Caki2 (cell line): Measurements from ENCODE around the gene DIAPH2. TPM values are rescaled to one million over a fixed set of nuclear protein-coding genes. Genes with fewer than 3 reads are reported as not detected.
"Not testable (repeated sequence)": the region's sequence is repeated elsewhere in the genome, so short reads cannot be mapped to it uniquely, and the experiment has no call there.

Experiments
- DNase-seq: peaks from one replicate; pipeline ENCODE4 v3.0.0-alpha.2; 2015; ENCODE audit warnings: low read depth
- in situ Hi-C: cut with HindIII; loops from 2 replicates; pipeline ENCODE4 v1.10.0; 2016; ENCODE audit warnings: low sequenced_read_pairs, low pct_unique_long_range_greater_than_20kb, mixed read lengths
- total RNA-seq: library from RNA; depleted of rRNA; stranded (reverse); fragments of >200 nt; shearing (Covaris generic); gene quantifications from 2 replicates; pipeline ENCODE4 v1.2.3, GENCODE V29; 2014; ENCODE audit warnings: low replicate concordance

The DIAPH2 gene
- total RNA-seq, 1 experiment from 2014 or later, result 4.0 TPM

DNA sequence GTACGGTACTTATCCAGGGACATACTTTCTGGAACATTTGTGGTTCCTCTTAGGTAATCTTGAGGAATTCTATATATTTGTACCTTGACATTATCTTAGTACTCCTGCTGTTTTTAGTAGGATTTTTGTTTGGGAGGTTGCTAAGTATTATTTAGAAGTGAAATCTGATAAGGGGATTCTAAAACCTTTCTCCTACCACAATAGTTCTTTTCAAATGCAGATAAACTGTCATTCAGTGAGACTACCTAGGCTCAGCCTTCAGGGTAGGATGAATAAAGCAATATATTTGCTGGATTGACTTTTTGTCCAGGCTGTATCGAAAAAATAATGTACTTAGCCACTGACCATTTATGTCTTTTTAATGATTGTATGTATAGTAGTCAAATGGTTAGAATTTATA lies 25.4 kb downstream of the DIAPH2 start:
- no peak for DNase-seq
- in situ Hi-C loops, result no loop called here

DNA sequence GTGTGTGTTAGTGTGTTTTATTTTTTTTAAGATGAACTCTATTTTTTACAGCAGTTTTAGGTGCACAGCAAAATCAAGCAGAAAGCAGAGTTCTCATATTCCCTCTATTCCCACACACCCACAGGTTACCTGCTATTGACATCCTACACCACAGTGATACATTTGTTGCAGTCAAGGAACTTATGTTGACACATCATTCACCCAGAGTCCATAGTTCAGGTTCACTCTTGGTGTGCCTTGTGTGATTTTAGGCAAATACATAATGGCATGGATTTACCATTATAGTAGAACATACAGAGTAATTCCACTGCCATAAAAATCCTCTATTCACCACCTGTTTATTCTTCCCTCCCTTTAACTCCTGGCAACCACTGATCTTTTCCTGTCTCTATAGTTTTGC lies 28.7 kb downstream of the DIAPH2 start:
- in situ Hi-C loops, result no loop called here
- no peak for DNase-seq

DNA sequence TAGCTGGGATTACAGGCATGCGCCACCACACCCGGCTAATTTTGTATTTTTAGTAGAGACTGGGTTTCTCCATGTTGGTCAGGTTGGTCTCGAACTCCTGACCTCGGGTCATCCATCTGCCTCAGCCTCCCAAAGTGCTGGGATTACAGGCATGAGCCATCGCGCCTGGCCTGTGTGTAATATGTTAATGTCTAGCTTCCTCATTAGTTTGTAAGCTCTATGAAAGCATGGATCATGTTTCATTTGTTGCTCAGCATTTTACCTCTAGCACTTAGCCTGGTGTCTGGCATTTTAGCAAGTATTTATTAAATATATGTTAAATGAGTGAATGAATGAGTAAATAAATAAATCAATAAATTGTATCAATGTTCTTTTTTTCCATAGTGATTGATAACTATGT lies 29.8 kb downstream of the DIAPH2 start:
- DNase-seq, in situ Hi-C loops: not testable (repeated sequence)

DNA sequence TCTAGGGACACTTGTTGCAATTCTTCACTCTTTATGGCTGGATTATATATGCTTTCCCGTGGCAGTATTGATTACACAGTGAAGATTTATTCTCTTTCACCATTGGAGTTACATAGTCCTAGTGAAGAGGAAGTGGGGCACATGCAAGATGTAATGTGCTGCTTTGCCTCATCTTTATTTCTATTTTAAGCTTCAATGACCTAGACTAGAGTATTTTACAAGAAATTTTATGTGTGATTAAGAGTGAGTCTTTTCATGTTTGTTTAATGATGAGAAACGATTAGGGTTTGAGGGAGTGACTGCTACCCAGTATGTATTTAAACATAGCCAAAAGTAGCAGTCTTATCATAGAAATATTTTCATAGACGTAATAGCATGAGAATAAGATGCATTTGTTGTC lies 30.8 kb downstream of the DIAPH2 start:
- in situ Hi-C loops, result no loop called here

DNA sequence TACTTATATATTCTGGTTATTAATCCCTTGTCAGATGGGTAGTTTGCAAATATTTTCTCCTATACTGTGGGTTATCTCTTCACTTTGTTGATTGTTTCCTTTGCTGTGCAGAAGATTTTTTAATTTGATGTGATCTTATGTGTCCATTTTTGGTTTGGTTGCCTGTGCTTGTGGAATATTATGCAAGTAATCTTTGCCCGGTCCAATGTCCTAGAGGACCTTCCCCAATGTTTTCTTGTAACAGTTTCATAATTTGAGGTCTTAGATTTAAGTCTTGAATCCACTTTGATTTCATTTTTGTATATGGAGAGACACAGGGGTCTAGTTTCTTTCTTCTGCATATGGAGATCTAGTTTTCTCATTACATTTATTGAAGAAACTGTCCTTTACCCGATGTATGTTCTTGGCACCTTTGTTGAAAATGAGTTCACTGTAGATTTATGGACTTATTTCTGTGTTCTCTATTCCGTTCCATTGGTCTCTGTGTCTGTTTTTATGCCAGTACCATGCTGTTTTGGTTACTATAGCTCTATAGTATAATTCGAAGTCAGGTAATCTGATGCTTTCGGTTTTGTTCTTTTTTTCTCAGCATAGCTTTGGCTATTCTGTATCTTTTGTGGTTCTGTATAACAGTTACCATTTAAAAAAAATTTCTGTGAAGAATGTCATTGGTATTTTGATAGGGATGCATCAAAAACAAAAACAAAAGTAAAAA lies 34.7 kb downstream of the DIAPH2 start:
- DNase-seq, result no peak
- in situ Hi-C loops, result no loop called here

More for the DNA sequence above, 30.8 kb downstream of the DIAPH2 start:
- DNase-seq, result no peak

DNA sequence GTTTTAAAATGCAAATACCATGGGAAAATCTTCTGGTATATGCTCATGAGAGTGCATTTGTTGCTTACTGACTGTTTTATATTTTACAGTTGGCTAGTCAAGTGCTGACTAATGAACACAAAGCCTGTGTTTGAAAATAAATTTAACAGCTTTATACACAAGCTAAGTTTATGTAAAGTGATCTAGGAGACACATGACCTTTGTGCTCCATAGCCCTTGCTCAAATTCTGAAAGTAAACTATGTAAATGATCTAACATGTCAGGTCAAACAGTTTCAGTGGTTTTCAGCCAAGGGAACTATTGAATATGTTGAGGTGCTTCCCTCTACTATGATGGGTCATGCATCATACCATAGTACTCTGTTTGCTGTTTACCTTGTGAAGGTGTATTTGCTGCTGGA lies 36.7 kb downstream of the DIAPH2 start:
- DNase-seq, result peak; percentile 37
- in situ Hi-C loops, result no loop called here

DNA sequence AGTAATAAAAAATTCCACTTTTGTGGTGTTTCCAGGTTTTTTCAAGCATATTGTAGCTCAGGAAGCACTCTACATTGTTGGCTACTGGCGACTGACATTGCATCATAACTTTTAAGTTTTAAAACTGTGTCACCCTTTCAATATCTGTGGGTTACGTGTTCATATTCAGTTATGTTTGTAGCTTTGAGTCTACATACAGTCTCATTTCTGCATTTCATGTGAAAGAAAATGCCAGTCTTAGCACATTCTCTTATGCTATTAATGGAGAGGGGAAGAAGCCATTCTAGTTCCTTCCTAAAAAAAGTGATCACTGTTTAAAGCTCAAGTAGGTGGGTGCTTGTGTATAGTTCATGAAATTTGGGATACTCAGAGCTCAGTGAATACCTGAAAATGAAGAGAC lies 38.1 kb downstream of the DIAPH2 start:
- in situ Hi-C loops, result no loop called here

DNA sequence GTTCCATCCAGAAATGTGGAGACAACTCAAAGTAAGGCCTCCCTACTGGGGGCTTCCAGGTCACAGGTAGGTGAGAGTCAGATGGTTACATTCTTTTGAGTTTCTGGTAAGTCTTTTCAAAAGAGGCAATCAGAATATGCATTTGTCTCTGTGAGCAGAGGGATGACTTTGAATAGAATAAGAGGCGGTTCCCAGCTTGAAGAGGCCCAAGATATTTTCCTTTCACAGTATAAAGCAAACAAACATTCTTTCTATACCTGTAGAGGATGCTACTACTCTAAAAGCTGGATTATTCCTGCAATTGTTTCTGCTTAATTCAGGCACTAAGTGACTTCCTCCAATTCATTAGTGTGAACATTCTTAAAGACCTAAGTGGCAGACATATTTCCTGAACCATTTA lies 44.4 kb downstream of the DIAPH2 start:
- DNase-seq, result no peak
- in situ Hi-C loops, result no loop called here

More for the DNA sequence above, 38.1 kb downstream of the DIAPH2 start:
- DNase-seq, result no peak

DNA sequence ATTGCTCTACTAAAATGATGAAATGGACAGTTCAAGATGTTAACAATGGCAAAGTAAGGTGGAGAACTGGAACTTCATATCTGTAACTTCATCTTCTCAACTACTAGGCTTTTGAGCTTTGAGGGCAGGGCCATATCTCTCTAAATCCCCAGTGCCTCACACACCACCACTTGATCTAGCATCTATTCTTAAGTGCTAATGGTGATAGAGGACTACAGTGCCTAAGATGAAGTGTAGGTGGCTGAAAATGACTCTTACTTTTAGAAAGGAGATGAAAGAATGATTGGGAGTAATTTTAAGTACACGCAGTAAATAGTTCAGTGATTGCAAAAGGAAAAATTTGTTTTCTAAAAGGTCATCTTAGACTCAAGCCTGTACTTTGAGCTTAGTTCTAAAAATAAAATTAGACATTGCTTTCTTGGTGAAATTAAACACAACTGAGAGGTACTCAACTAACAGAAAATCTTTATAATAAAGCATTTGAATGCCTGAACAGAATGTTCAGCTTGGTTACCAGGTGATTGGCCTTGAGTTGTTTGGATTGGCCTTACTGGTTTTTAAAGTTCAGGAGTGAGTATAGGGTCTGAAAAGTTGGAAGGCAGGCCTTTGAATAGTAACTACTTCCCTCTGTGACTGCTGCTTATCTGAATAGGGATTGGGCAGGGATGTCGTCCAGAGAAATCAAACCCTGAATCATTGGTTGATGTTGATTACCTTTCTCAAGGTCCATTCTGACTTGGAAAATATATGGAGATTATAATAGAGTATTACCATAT lies 45.4 kb downstream of the DIAPH2 start:
- DNase-seq, result no peak
- in situ Hi-C loops, result no loop called here

DNA sequence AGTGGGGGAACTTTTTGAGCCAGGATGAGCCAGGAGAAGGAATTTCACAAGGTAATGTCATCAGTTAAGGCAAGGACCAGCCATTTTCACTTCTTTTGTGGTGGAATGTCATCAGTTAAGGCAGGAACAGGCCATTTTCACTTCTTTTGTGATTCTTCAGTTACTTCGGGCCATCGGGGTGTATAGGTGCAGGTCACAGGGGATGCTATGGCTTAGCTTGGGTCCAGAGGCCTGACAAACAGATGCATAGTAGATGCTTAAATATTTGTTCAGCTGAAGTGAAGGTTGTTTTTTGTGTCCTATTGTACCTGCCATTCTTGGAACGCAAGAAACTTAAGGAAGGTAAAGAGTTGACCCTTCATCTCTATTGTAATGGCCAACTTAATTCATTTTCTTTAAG lies 46.4 kb downstream of the DIAPH2 start:
- in situ Hi-C loops, DNase-seq: not testable (repeated sequence)

DNA sequence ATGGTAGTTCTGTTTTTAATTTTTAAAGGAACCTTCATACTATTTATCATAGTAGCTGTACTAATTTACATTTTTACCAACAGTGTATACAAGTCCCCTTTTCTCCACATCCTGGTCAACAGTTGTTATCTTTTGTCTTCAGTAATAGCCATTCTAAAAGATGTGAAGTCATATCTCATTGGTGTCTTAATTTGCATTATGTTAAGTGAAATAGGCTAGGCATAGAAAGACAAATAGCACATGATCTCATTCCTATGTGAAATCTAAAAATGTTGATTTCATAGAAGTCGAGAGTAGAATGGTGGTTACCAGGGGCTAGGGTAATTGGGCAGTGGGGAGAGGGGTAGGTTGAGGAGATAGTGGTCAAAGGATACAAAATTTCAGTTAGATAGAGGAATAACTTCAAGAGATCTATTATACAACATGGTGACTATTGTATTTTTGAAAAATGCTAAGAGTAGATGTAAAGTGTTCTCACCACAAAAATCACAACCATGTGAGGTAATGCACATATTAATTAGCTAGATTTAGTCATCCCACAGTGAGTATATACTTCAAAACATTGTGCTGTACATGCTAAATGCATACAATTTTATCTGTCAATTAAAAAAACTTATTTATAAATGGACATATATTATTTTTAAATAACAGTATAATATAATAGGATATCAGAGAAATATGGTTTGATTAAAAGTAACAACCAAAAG lies 58.9 kb downstream of the DIAPH2 start:
- in situ Hi-C loops, result no loop called here
- DNase-seq, result no peak

DNA sequence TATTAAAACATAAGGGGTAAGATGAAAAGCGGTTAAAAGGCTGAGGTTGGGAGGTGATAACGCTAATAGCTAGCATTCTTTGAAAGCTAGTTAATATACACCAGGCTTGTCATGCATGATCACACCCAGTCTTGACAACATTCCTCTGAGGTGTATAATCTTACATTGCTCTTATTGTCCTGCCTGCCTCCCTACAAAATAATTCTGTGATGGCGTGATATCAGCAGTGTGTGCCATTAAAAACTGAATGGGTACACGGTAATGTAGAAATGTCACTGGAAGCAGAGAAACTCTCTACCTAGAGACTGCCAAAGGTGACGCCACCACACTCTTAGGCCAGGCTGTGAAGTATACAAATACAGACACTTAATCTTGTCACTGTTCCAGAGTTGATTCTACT lies 68.1 kb downstream of the DIAPH2 start:
- in situ Hi-C loops, result no loop called here
- DNase-seq, result peak; percentile 86

DNA sequence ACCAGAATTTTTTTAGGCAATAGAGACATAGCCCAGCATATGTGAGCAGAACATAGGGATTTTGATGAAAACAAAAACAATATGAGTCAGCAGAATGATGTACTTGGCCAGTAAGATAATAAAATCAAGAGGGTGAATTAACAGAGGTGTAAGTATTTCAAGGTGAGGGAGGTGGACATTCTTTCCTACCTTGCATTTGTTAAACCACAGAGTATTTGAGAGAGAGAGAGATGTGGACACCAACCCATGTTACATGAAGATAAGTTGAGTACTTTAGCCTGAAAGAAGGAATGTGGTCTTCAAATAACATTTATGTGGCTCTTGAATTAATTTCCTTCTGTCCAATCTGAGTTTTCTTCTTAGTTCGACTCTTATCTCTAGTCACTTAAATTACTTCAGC lies 68.6 kb downstream of the DIAPH2 start:
- in situ Hi-C loops, result no loop called here
- no peak for DNase-seq

DNA sequence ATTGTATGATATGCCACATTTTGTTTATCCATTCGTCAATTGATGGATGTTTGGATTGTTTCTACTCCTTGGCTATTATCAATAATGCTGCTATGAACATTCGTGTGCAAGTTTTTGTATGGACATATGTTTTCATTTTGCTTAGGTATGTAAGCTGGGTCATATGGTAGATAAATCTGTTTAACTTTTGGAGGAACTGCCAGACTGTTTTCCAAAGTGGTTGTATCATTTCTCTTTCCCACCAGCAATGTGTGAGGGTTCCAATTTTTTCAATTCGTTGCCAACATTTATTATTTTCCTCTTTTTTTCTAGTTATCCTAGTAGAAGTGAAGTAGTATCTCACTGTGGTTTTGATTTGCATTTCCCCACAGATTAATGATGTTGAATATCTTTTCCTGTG lies 71.8 kb downstream of the DIAPH2 start:
- in situ Hi-C loops, result no loop called here
- DNase-seq, result no peak

DNA sequence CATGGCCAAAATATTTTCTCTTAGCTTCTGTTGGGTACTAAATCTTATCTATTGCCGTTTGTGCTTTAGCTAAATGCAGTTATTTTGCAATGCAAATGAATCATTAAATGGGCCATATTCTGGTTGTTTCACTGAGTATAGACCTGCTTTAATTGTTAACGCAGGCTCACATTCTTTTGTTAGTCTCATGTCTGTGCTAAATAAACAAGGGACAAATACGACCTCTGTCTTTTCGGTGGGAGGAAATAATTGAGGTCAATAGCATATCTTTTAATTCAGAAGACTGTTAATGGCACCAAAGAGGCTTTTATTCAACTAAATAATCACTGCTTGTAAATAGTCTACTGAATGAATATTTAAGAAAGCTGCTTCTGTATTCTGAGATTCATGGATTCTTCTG lies 76.9 kb downstream of the DIAPH2 start:
- DNase-seq, result no peak
- in situ Hi-C loops, result no loop called here

DNA sequence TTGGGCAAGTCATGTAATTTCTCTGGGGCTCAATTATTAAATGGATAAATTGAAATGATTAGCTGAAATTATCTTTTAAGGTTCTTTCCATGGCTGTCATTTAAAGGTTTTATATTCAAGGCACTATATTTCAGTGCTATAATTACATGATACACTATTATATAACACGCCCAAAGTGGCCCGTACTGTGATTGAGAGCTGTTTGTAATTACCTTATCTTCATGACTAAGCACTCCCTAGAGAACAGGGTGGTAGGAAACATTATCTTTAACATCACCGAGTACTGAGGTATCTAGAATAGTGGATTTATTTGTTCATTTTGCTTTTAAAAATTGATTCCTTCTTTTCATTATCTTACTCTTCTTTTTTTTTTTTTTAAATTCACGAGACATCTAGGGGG lies 79.0 kb downstream of the DIAPH2 start:
- in situ Hi-C loops, result no loop called here
- DNase-seq, result no peak

DNA sequence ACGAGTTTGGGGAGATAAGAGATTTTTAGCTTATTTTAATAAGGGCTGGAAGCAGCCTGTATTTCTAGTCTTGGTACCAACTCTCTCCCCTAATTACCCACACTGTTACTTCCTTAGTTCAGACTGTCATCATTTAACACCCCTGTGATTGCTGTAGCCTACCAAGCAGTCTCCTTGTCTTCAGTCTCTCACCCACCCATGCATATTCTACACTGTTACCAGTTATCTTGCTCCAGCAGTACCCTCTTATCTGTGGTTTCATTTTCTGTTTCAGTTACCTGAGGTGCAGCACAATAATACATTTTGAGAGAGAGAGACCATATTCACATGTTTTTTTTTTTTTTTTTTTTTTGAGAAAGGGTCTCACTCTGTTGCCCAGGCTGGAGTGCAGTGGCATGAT lies 80.2 kb downstream of the DIAPH2 start:
- in situ Hi-C loops, result no loop called here
- no peak for DNase-seq

DNA sequence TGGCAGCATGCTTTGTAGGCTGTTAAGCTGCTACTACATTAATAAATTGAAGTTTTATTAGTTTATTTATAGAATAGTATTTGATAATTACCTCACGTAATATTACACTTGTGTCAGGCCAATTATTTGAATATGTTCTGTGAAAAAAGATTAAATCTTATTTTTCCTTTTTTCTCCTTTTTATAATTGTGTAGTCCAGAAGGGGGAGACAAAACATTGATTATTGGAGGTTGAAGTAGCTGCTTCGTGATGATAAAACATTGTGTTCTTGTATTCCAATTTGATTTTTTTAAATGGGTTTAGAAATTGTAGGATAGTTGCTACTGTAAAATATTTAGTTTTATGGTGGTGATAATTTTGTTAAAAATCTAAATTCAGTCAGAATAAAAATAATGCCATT lies 85.7 kb downstream of the DIAPH2 start:
- no peak for DNase-seq
- in situ Hi-C loops, result no loop called here

DNA sequence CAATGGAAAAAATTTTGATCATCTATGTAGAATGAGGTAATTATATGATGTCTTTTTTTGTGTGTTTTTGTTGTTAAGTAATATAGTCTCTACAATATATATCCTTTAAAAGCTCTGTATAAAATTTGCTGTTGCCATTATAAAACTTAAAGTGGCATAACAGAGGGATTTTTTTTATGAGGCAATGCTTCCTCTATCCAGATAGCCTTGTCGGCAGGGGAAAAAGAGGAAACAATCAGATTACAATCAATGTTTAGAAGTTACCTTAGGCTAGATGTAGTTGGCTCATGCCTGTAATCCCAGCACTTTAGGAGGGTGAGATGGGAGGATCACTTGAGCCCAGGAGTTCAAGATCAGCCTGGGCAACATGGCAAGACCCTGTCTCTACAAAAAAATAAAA lies 86.8 kb downstream of the DIAPH2 start:
- no peak for DNase-seq
- in situ Hi-C loops, result no loop called here
